Transverse colon (tissue), 4 donors: ENCODE measurements around the gene MYO7A.

ENCODE experiments used
- CTCF ChIP-seq, 5 experiments: fragments of 200-600 bp in 3 of 5; fragments of 450-650 bp in 2 of 5; sonication (generic) in 3 of 5; IDR thresholded peaks; 1 replicate in 2 of 5; 2 replicates in 3 of 5; pipeline ENCODE4 v1.5.1; 2016 to 2017; ENCODE audit warnings: antibody characterized with exemption in 5 of 5, inconsistent platforms in 3 of 5, mild to moderate bottlenecking in 2 of 5, moderate library complexity in 1 of 5
- POLR2A ChIP-seq: fragments of 450-650 bp; IDR thresholded peaks from one replicate; pipeline ENCODE4 v1.6.1; 2016; ENCODE audit warnings: antibody characterized with exemption, mild to moderate bottlenecking, moderate library complexity
- POLR2AphosphoS5 ChIP-seq, 3 donors: sonication (generic); formaldehyde crosslinking; IDR thresholded peaks; one replicate each; pipeline ENCODE4 v1.6.1; 2016; ENCODE audit warnings: antibody characterized with exemption in 3 of 3

DNA sequence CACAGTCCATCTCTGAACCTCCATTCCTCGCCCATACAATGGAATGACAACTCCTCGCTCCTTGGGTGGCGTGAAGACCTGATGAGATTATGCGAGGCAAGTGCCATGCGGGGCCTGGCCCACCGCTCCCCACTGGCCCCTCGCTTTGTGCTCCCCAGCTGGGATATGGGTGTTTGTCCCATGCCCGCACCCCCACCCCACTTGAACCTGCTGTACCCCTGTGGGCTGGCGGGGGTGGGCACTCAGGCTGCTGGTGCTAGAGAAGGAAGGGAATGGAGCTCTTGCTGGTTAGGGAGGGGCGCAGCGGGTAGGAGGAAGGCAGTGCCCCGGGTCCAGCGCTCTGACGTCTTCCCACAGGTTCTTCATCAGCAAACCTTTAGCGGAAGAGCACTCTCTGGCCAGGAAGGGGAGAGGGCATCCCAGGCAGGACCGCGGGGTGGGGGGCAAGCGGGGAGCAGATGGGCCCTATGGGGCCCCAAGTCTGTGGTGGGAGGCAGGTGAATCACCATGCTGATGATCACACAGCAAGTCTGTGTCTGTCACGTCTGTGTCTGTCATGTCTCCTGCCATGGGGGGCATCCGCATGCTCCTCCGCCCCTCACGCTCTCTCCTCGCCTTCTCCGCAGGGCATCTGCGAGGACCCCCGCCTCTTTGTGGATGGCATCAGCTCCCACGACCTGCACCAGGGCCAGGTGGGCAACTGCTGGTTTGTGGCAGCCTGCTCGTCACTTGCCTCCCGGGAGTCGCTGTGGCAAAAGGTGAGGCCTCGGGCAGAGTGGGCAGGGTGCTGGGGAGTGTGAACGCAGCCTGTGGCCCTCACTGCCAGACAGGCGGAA lies 34.8 kb upstream of the MYO7A start:
- no peak for TF ChIP-seq CTCF (IDR thresholded peaks at IDR 0.05)
- TF ChIP-seq POLR2A: no peak
- TF ChIP-seq POLR2AphosphoS5 (IDR thresholded peaks at IDR 0.05): no peak
